Measurements from ENCODE around the gene ADAMTSL2.

Gene ADAMTSL2

DNA sequence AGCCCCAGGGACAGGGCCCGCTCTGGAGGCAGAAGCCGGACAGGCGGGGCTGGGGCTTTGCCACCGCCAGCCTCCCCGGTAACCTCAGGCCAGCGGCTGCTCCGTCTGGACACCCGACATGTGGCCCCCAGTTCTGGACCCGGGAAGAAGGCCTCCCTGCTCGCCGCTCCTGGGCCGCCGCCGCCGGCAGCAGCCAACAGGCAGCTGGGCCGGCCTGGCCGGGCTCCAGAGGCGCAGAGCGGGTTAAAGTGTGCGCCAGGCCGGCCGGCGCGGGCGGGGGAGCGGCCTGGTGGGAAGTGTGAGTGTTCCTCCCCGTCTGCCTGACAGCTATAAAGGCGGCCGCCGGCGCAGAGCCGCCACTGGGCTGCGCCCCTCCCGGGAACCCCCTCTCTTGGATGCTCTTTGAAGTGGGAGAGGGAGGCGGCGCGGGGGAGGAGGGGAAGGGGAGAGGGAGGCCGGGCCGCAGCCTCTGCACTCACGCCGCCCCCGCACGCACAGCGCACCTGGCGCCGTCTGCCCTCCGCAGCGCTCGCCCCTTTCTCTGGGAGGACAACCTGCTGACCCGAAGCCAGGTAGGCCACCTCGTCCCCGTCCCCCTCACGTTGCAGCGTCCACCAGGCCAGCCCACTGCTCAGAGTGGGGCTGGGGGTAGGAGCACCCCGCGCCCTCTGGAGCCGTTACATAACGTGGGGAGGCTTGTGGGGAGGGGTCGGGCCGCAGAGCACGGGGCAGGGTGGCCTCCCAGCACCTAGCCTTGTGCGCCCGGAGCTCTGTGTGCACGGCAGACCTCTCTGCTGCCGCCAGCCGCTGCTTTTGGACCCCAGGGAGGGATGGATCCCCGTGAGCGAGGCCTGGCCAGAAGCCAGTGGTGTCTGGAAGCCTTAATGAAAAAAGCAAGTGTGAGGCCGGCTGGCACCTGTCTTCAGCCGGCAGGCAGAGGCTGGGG lies at the start of gene ADAMTSL2:
TSS of gene ADAMTSL2 (plus strand) at position 359 of the 946 bp plus-strand sequence. CDS start 2,009 bp downstream, outside the sequence.
- DNase-seq, result peak in 41 of 42 donors; percentile 39 to 88 (median 73)
- intact Hi-C loops (cut with DNase I), result no loop called here

DNA sequence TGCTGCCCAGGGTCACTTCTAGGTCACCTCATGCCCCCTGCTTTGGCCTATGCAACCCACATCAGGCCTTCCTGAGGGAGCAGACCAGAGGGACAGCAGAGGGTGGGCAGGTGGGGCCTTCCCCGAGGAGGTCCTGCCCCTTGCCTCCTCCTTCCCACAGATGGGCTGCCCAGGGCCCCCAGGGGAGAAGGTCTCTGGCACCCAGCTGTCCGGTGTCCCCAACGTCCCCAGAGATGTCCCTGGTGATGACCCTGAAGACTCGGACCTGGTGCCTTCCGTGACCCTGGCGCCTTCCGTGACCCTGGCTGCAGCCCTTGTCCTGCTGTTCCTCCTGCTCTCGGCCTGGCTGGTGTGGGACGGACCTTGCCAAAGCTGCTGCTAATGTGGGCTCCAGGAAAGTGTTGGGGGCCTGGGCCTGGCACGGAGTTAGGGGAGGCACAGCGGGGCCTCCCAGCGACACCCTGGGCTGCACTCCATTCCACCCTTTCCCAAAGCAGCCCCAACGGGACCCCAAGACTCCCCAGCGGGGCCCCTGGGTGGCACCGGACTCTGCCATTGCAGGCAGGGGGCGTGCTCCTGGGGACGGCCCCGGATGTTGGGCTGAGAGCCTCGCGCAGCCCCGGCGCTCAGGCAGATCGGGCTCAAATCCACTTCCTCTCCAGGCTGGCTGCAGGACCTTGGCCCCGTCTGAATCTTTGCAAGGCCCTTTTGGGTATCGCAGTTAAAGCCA lies 48.8 kb upstream of the ADAMTSL2 start:
- no peak for DNase-seq

DNA sequence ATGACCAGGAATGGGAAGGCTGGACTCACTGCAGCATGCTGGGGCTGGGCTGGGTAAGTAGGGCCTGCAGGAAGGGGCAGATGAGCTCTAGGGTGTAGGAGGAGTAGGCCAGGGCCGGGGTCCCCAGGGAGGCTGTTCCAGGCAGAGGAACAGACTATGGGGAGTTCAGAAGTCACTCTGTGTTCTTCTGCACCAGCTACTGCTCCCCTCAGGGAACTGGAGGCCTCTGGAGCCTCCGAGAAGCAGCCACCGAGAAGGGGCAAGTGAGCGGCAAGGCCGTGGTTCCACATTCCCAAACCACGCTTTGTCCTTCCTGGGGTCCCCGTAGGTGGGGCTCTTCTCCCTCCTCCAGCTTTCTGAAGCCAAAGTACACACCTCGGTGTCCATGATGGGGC lies 47.2 kb upstream of the ADAMTSL2 start:
- no peak for DNase-seq
- intact Hi-C loops (cut with DNase I), result loop anchor here (5.0 kb wide), 2 partner anchors 80 to 300 kb away; no protein-coding TSS in a partner anchor

More for the DNA sequence above, 48.8 kb upstream of the ADAMTSL2 start:
- intact Hi-C loops (cut with DNase I), result loop anchor here (5.0 kb wide), 2 partner anchors 78 to 298 kb away; no protein-coding TSS in a partner anchor

DNA sequence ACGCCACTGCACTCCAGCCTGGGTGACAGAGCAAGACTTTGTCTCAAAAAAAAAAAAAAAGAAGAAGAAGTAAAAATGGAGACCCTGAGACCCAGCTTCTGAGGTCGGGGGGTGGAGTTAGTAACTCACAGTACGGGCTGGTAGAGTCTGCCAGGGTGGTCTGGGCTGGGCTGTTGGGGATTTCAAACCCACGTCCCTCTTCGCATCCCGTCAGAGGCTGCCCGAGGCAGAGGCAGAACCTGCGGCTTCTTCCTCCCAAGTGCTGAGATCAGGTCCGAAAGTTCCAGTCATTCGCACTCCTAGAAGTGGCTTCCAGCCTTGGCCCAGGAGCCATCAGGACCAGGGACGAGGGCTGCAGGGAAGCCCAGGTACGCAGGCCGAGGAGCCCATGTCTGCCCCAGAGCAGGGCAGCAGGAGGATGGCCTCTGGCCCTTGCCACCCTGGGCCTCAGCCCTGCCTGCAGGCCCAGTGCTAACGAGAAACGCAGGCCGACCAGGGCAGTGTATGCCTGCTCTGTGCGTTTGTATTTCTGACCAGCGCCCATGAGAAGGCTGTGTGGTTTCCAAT lies 45.7 kb upstream of the ADAMTSL2 start:
- intact Hi-C loops (cut with DNase I), result loop anchor here (5.0 kb wide), 2 partner anchors 81 to 301 kb away; no protein-coding TSS in a partner anchor
- DNase-seq, result no peak

DNA sequence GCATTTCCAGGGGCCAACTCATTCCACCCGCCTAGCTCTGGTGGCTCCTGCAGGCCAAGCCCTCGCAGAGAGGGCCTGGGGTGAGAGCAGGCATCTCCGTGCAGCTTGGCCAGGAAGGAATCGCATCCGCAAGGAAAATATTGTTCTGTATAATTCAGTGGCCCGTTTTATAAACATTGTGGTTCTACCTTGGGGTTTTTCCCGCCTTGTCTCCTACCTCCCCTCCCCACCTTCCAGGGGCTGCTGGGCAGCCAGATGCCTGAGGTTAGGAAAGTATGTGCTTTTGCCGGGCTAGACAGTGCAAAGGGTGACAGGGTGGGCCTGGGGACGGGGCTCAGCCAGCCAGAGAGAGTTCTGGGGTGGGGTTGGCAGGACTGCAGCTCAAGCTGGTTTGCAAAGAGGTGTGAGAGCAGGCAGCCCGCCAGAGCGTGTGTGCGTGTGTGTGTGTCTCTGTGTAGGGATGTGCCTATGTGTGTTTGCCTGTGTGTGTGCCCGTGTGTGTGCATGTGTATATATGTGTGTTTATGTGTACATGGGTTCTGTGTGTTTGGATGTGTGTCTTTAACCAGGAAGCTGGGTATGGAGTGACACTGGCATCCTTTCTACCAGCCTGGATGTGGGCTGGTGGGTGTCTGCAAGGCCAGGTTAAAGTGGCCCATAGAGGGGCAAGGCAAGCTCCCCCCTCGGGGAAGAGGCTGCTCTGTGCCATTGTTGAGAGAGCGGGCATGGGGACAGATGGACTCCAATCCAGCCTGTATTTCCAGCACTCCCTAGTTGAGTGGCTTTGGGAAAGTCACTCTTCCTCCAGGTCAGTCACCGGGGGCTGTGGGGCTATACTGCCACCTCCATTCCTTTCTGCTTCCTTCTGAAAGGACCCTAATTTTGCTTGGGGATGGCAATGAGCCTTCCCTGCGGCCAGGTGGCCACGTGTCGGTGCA lies 45.0 kb upstream of the ADAMTSL2 start:
- intact Hi-C loops (cut with DNase I), result loop anchor here (5.0 kb wide), 2 partner anchors 82 to 302 kb away; no protein-coding TSS in a partner anchor
- no peak for DNase-seq

DNA sequence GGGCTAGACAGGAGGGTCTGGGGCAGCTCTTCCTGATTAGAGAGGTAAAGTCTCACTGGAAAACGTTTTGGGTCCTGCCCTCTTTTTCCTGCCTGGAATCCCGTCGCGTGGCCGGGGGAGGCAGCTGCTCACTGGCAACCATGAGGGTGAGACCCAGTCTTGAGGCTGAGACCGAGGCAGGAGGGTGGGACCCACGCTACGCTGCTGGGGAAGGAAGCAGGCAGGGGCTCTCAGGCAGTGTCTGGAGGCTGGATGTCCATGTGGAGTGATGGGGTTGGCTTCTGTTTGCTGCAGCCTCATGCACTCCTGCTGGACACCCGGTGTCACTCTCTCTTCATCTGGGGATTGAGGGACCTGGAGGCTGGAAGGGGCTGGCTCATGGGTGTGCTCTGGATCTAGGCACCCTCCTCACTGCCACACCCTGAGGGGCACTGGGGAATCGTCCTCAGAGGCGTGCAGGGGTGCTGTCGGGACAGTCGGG lies 44.3 kb upstream of the ADAMTSL2 start:
- no peak for DNase-seq

DNA sequence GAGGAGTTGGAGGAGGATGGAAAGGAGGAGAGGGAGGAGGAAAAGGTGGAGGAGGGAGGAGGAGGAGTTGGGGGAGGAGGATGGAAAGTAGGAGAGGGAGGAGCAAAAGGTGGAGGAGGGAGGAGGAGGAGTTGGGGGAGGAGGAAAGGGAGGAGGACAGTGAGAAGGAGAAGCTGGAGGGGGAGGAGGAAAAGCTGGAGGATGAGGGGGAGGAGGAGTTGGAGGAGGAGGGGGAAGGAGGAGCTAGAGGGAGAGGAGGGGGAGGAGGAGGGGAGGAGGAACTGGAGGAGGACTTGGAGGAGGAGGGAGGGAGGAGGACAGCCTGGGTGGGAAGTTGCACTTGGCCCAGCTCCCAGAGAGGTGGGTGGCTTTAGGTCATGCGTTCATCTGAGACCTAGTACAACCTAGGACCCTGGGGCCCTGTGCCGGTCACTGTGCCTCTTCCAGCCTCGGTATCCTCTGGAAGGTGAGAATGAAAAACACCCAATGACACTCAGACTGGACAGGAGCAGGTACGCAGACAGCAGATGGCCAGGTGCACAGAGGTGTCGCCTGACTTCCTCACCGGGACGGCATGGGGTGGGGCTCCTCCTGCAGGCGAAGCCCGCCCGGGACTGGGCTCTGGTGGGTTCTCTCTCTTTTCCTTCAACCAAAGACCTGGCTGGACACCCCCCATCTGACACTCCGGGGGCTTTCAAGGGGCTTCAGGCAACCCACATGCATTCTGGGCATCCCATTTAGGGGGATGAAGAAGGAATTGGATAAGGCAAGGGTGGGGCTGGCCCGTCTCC lies 43.4 kb upstream of the ADAMTSL2 start:
- intact Hi-C loops (cut with DNase I), result no loop called here
- DNase-seq, result no peak

More for the DNA sequence above, 44.3 kb upstream of the ADAMTSL2 start:
- intact Hi-C loops (cut with DNase I), result no loop called here

DNA sequence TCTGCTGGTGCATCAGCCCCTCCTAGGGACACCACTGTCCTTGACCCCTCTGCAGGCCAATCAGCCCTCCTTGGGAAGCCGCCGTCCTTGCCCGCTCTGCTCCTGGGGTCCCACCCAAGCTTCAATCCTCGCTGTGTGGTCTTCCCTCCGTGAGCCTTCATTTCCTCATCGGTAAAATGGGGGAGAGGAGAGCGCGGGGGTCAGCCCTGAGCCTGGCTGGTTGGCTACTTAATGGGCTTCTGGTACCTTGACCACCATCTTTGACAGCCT lies 42.9 kb upstream of the ADAMTSL2 start:
- DNase-seq, result no peak
- intact Hi-C loops (cut with DNase I), result no loop called here

DNA sequence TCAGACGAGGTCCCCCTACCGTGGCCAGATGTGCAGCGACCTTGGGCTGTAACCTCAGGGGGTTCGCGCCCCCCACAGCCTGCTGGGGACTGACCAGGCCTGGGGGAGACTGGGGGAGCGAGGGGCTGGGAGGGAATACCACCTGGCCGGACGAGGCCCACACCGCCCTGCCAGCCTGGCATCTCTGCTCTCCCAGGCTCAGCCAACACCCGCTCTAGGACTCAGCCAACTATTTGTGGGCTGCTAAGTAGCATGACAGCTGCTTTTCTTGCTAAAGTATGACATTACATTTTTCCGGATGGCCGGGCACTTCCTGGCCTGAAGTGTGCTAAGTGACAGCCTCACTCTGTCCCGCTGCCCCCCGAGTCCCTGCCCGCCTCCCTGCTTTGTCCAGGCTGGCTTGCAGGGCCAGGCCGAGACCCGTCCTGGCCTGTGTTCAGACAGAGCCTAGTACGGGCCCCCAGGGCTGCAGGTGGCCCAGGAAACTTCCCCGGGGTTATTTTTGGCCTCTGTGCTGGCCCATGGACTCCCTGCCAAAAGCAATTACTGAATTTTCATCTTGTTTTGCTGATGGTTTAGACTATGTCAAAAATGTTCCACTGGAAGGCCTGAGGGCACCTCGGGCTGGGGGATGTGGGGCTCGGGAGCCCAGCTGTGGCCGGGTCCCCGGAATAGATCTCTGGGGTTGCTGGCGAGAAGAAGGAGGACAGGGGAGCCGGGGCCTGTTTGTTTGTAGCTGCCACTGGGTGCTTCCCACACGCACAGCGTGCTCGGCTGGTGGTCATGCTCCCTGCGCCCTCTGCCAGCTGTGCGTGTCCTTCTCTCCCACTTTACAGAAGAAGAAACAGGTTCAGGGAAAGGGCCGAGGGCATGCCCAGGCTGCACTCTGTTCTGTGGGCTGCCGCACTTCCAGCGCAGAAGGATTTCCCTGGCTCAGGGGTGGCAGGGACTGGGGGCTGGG lies 42.2 kb upstream of the ADAMTSL2 start:
- DNase-seq, result no peak
- intact Hi-C loops (cut with DNase I), result no loop called here

DNA sequence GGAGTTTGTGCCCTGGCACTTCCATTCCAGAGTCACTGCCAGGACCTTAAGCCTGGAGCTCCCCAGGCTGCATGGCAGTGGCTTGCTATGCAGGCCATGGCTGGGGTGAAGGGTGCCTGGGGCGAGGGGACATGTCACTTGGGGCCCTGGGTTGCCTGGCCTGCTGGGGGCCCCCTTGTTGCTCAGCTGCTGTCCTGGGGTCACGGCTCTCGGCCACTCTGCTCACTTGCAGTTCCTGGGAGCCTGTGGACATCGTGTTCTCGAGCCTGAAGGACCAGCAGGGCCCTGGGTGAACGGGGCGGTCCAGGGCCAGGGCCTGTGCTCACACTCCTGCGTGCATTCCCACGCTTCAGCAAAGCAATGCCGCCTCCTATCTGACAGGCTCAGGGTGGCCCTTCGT lies 41.1 kb upstream of the ADAMTSL2 start:
- no peak for DNase-seq
- intact Hi-C loops (cut with DNase I), result no loop called here

DNA sequence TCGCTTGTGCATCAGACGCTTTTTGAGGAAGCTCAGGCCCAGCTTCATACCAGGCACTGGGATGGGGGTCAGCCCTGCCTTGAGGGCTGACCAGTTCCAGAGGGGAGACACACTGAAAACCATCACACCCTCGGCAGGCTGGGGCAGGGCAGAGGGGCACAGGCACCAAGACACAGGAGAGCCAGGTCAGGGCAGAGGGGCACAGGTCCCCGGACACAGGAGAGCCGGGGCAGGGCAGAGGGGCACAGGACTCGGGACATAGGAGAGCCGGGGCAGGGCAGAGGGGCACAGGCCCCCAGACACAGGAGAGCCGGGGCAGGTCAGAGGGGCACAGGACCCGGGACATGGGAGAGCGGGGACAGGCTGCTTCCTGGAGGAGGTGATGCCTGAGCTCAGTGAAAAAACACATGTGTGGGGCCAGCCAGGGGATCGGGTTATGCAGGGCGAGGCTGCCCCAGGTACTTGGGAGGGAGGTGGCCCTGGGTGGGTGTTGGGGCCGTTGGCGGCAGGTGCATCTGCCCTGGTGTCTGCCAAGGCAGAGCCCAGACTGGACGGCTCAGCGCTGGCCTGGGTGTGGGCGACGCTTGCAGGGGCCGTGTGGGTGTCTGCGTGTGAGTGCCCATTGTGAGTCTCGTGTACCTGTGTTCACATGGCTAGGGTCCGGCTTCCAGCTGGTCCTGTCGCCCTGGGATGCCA lies 40.5 kb upstream of the ADAMTSL2 start:
- no peak for DNase-seq
- intact Hi-C loops (cut with DNase I), result no loop called here

DNA sequence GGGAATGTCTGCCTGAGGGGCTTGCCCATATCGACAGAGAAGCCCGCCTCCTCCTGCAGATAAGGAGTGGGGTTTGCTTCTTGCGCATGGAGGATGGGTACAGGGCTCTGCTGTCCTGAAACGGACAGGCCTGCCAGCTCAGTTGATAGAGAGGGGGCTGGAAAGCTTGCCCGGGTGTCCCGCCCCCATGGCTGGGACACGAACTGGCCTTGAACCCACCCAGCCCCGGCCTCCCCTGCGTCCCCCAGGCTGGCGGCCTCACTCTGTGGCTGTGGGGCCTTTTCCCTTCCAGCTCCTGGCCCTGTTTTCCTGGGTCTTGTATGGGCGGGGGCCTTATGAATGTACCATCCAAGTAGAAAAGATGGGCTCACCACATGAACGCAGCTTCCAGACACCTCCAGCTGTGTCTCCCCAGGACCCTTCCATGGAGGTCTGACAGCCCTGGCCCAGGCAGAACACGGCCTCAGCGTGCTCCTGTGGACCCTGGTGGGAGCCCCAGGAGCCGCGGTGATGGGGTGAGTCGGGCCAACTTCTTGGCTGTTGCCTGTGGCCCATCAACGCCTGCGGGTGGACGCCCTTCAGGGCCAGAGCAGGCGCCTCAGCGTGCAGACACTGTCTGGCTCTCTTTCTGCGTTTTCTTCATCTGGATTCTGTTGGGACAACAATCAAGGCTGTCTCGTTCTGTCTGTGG lies 39.7 kb upstream of the ADAMTSL2 start:
- intact Hi-C loops (cut with DNase I), result no loop called here
- no peak for DNase-seq

DNA sequence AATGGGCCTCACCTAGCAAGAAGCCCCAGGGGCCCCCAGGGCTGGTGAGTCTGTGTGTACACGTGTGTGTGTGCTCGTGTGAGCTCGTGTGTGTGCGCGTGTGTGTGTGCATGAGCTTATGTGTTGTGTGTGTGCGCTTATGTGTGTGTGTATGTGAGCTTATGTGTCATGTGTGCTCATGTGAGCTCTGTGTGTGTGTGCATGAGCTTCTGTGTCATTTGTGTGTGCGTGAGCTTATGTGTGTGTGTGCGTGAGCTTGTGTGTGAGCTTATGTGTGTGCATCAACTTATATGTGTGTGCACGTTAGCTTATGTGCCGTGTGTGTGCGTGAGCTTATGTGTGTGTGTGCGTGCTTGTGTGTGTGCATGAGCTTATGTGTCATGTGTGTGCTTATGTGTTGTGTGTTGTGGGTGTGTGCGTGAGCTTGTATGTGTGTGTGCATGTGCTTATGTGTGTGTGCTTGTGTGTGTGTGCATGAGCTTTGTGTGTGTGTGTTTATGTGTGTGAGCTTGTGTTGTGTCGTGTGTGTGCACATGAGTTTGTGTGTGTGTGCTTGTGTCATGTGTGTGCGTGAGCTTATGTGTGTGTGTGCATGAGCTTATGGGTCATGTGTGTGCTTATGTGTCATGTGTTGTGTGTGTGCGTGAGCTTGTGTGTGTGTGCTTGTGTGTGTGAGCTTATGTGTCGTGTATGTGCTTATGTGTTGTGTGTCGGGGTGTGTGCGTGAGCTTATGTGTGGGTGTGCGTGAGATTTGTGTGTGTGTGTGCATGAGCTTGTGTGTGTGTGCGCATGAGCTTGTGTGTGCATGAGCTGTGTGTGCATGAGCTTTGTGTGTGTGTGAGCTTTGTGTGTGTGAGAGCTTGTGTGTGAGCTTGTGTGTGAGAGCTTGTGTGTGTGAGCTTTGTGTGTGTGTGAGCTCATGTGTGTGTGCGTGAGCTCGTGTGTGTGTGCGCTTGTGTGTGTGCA lies 38.9 kb upstream of the ADAMTSL2 start:
- intact Hi-C loops (cut with DNase I), result no loop called here
- no peak for DNase-seq

Data from head of caudate nucleus (tissue), 42 donors.